ENCODE data around the gene RBM25.

The RBM25 gene

DNA sequence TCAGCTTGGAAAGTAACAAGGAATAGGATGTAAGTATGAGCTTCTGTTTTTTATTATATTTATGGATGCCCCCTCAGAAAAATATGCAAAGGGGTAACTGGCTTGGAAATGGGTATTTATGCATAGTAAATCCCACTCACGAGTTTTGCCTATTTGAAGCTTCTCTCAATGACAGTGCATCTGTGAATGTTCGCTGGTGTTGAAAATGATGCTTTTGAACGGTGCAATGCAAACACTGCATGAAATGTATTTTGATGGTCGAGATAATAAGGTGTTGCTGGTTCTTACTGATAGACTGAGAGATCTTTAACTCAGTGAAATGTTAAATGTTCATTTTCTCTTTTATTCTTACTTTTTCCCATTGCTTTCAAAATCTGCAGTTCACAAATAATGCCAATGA is 42.0 kb downstream of the RBM25 start:
- no peak overlapping the region for H3K9ac ChIP-seq
- no peaks in the 10 kb centered on the region for H3K4me1 ChIP-seq
- TF ChIP-seq Cebpa-rat (IDR thresholded peaks at IDR 0.05): no peak
- H3K27ac ChIP-seq: no peak overlapping the region
- H3K36me3 ChIP-seq: peaks cover 96% of the 10 kb centered on the region
- no peaks in the 10 kb centered on the region for H3K27me3 ChIP-seq
- H4K20me1 ChIP-seq: peaks cover 46% of the 10 kb centered on the region
- H3K4me3 ChIP-seq: no peak overlapping the region
- H3K4me2 ChIP-seq: no peak overlapping the region
- no peaks in the 10 kb centered on the region for H3K9me3 ChIP-seq

DNA sequence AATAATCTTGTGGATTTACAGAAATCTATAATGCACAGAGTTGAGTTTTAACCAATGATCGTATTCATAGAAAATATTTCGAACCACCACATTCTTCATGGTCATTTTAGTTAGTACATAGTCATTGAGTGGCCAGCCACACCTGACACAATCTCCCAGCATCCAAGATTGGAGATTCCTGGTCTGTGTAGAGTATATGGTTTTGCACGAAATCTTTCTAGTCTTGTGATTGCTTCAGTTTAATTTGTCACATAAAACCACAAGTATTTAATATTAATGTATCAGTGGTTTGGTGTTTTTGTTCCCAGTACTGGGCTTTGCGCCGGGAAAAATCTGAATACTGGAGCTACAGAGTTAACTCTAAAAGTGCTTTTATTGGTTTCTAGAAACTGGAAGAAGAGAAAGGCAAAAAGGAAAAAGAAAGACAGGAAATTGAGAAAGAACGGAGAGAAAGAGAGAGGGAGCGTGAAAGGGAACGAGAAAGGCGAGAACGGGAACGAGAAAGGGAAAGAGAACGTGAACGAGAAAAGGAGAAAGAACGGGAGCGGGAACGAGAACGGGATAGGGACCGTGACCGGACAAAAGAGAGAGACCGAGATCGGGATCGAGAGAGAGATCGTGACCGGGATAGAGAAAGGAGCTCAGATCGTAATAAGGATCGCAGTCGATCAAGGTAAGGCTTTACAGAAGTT is 44.6 kb downstream of the RBM25 start:
- Histone ChIP-seq H3K9me3 (no peaks in the 10 kb centered on the region), H4K20me1 (peaks cover 20% of the 10 kb centered on the region), H3K9ac (no peak overlapping the region), H3K4me2 (no peak overlapping the region), H3K4me1 (no peaks in the 10 kb centered on the region), H3K27ac (no peak overlapping the region), H3K27me3 (no peaks in the 10 kb centered on the region), H3K4me3 (no peak overlapping the region), H3K36me3 (peaks cover 93% of the 10 kb centered on the region)
- no peak for TF ChIP-seq Cebpa-rat (IDR thresholded peaks at IDR 0.05)

DNA sequence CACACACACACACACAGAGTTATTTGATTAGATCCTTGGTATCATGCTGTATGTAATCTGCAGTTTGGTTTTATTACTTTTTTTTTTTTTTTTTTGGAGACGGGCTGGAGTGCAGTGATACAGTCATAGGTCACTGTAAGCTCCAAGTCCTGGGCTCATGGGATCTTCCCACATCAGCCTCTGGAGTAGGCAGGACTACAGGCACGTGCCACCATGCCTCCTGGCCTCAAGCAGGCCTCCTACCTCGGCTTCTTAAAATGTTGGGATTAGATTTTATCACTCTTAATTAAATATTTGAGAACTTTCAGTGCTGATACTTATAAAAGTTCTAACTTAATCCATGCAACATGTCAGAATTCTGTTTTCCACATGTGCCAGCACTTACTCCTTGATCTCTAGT is 46.7 kb downstream of the RBM25 start:
- H3K27ac ChIP-seq: no peak overlapping the region

DNA sequence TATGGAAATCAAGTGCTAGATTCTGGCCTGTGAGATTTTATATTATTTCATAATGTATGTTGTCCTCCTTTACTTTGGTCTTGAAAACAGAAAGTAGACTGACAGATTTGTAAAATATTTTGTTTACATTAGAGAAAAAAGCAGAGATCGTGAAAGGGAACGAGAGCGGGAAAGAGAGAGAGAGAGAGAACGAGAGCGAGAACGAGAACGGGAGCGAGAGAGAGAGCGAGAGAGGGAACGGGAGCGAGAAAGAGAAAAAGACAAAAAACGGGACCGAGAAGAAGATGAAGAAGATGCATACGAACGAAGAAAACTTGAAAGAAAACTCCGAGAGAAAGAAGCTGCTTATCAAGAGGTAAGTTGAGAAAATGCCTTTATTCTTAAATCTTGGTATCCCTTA is 47.4 kb downstream of the RBM25 start:
- H3K4me1 ChIP-seq: no peaks in the 10 kb centered on the region
- H4K20me1 ChIP-seq: 0 out of 2 replicates have a peak, but pooled peaks cover 1% of the 10 kb centered on the region
- H3K27me3 ChIP-seq: no peaks in the 10 kb centered on the region
- no peak overlapping the region for H3K4me3 ChIP-seq
- H3K9ac ChIP-seq: no peak overlapping the region
- no peak overlapping the region for H3K27ac ChIP-seq
- peaks cover 93% of the 10 kb centered on the region for H3K36me3 ChIP-seq
- no peak overlapping the region for H3K4me2 ChIP-seq
- TF ChIP-seq Cebpa-rat (IDR thresholded peaks at IDR 0.05): no peak
- H3K9me3 ChIP-seq: no peaks in the 10 kb centered on the region

More for the DNA sequence above, 46.7 kb downstream of the RBM25 start:
- H3K9ac ChIP-seq: no peak overlapping the region
- no peaks in the 10 kb centered on the region for H3K4me1 ChIP-seq
- peaks cover 93% of the 10 kb centered on the region for H3K36me3 ChIP-seq
- no peak overlapping the region for H3K4me2 ChIP-seq
- H3K9me3 ChIP-seq: no peaks in the 10 kb centered on the region
- TF ChIP-seq Cebpa-rat (IDR thresholded peaks at IDR 0.05): no peak
- H3K27me3 ChIP-seq: no peaks in the 10 kb centered on the region
- no peak overlapping the region for H3K4me3 ChIP-seq
- H4K20me1 ChIP-seq: peaks cover 8% of the 10 kb centered on the region

DNA sequence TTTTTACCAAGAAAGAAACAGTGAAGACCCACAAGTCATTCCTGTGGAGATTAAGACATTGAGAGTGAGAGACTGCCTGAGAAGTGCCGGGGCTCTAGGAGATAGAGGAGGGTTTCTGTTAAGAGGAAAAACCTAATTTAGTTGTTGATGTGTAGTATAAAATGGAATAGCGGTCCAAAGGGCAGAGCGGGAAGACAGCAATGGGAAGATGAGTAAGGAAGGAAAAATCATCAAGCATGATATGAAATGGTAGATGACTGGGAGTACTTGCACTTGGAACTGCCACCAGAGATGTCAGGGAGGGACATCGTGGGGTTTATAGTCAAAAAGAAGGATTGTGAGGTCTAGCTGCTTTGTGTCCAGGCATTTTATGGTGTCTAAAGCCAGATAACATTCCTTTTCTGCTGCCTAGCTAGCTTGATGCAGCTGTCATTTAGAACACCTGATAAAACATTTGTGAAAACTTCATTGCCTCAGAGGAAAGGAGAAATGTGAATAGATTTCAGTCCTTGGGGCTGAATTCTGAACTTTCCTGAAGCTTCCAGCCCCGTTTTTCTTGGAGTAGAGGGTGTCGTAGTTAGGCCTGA is 57.8 kb downstream of the RBM25 start:
- H3K36me3 ChIP-seq: peaks cover 100% of the 10 kb centered on the region
- H3K4me3 ChIP-seq: no peak overlapping the region
- H4K20me1 ChIP-seq: peaks cover 45% of the 10 kb centered on the region
- no peaks in the 10 kb centered on the region for H3K9me3 ChIP-seq
- no peak overlapping the region for H3K4me2 ChIP-seq
- no peak overlapping the region for H3K9ac ChIP-seq
- TF ChIP-seq Cebpa-rat (IDR thresholded peaks at IDR 0.05): no peak
- H3K27ac ChIP-seq: no peak overlapping the region
- no peaks in the 10 kb centered on the region for H3K4me1 ChIP-seq
- H3K27me3 ChIP-seq: no peaks in the 10 kb centered on the region

DNA sequence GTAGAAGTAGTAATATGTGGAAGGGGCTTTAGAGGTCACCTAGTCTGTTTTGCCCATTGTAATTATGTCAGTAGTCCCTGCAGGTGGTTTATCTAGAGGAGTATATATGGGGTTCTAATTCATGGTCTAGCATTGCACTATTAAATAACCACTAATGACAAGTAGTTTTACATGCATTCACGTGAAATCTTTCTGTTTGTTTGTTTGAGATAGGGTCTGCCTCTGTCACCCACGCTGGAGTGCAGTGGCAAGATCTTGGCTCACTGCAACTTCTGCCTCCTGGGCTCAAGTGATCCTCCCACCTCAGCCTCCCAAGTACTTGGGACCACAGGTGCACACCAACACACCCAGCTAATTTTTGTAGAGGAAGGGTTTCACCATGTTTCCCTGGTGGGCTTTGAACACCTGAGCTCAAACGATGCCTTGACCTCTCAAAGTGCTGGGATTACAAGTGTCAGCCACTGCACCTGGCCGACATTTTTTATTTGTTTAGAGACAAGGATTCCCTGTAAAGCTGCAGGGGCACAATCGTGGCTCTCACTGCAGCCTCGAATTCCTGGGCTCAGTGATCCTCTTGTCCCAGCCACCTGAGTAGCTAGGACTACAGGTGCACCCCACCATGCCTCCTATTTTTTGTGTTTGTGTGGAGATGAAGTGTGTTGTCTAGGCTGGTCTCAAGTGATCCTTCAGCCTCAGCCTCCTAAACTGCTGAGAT is 66.0 kb downstream of the RBM25 start:
- TF ChIP-seq Cebpa-rat (IDR thresholded peaks at IDR 0.05): no peak
- peaks cover 3% of the 10 kb centered on the region; the same call in 1 of the 2 replicates for H4K20me1 ChIP-seq
- H3K9me3 ChIP-seq: no peaks in the 10 kb centered on the region
- H3K4me1 ChIP-seq: no peaks in the 10 kb centered on the region
- H3K27ac ChIP-seq: no peak overlapping the region
- H3K36me3 ChIP-seq: peaks cover 66% of the 10 kb centered on the region
- H3K9ac ChIP-seq: no peak overlapping the region
- no peaks in the 10 kb centered on the region for H3K27me3 ChIP-seq
- no peak overlapping the region for H3K4me2 ChIP-seq
- no peak overlapping the region for H3K4me3 ChIP-seq

DNA sequence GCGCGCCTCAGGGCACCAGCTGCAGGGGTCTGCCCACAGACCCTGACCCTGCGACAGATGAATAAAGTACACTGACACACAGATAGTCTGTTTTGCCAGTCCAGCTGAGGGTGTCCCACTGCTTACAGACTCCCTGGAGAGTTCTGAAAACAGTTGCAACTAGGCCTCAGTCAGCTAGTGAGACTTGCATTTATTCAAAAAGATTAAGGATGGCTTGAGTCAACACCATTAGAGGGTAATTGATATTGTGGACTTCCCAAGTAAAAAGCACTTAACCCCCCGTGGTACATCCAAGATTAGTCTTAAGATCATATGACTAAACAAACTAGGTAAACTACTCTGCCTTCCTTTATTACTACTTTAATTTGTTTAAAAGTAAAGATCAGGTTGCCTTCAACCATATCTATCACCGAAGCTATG is 66.8 kb downstream of the RBM25 start:
- no peaks in the 10 kb centered on the region for H3K27me3 ChIP-seq
- H3K4me3 ChIP-seq: no peak overlapping the region
- no peak overlapping the region for H3K27ac ChIP-seq
- no peak for TF ChIP-seq Cebpa-rat (IDR thresholded peaks at IDR 0.05)
- no peak overlapping the region for H3K9ac ChIP-seq
- no peak overlapping the region for H3K4me2 ChIP-seq
- no peaks in the 10 kb centered on the region for H3K4me1 ChIP-seq
- H4K20me1 ChIP-seq: no peaks in the 10 kb centered on the region
- peaks cover 57% of the 10 kb centered on the region for H3K36me3 ChIP-seq
- H3K9me3 ChIP-seq: no peaks in the 10 kb centered on the region

DNA sequence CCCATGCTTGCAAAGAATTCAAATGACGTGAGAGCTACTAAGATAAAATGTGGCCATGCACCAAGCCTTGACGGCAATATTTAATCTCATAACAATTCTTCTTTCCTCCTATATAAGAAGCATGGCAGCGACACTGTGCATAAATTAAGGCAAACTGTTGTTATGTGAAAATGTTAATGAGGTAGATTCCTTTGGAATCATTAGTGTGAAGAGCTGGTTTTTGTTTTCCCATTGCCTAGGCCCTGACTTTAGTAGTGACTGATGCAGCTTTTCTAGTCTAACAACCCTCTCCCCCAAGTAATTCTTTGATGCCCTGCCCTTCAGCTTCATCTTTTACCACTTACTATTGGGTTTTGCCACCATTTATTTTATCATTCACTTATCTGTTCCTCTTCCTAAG is 67.4 kb downstream of the RBM25 start:
- Histone ChIP-seq H3K4me3 (no peak overlapping the region), H3K27ac (no peak overlapping the region)
- no peak for TF ChIP-seq Cebpa-rat (IDR thresholded peaks at IDR 0.05)

DNA sequence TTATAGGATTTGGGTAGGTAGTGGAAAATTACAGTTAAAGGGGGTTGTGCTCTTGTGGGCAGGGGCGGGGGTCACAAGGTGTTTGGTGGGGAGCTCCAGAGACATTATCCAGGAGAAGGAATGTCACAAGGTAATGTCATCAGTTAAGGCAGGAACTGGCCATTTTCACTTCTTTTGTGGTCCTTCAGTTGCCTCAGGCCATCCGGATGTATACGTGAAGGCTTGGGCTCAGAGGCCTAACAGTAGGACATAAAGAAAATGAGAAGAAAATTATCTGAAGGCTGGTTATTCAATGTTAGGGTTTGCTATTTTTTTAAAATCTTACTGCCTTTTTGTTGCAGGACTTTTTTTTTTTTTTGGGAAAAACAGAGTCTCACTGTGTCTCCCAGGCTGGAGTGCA is 75.5 kb downstream of the RBM25 start:
- H3K4me1 ChIP-seq: peaks cover 18% of the 10 kb centered on the region
- no peak overlapping the region for H3K4me2 ChIP-seq
- no peak for TF ChIP-seq Cebpa-rat (IDR thresholded peaks at IDR 0.05)
- H3K9me3 ChIP-seq: peaks cover 21% of the 10 kb centered on the region; the same call in 1 of the 2 replicates
- H3K4me3 ChIP-seq: no peak overlapping the region
- peaks cover 9% of the 10 kb centered on the region; the same call in 1 of the 2 replicates for H4K20me1 ChIP-seq
- H3K27me3 ChIP-seq: no peaks in the 10 kb centered on the region
- H3K27ac ChIP-seq: no peak overlapping the region
- no peaks in the 10 kb centered on the region for H3K36me3 ChIP-seq
- no peak overlapping the region for H3K9ac ChIP-seq

More for the DNA sequence above, 67.4 kb downstream of the RBM25 start:
- H3K36me3 ChIP-seq: peaks cover 52% of the 10 kb centered on the region
- no peaks in the 10 kb centered on the region for H3K27me3 ChIP-seq
- H4K20me1 ChIP-seq: no peaks in the 10 kb centered on the region
- H3K9ac ChIP-seq: no peak overlapping the region
- H3K4me2 ChIP-seq: no peak overlapping the region
- H3K4me1 ChIP-seq: no peaks in the 10 kb centered on the region
- no peaks in the 10 kb centered on the region for H3K9me3 ChIP-seq

DNA sequence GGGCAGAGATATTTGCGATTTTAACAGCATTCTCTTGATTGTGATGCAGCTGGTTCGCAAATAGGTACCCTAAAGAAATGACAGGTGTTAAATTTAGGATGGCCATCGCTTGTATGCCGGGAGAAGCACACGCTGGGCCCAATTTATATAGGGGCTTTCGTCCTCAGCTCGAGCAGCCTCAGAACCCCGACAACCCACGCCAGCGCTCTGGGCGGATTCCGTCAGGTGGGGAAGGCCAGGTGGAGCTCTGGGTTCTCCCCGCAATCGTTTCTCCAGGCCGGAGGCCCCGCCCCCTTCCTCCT is 77.7 kb downstream of the RBM25 start:
- H3K36me3 ChIP-seq: no peaks in the 10 kb centered on the region
- H3K9ac ChIP-seq: peak overlapping the region; percentile 92
- H3K4me1 ChIP-seq: peaks cover 18% of the 10 kb centered on the region
- H4K20me1 ChIP-seq: peaks cover 27% of the 10 kb centered on the region; the same call in 1 of the 2 replicates
- no peaks in the 10 kb centered on the region for H3K27me3 ChIP-seq
- H3K4me3 ChIP-seq: peak overlapping the region; percentile 93
- peaks cover 21% of the 10 kb centered on the region; the same call in 1 of the 2 replicates for H3K9me3 ChIP-seq
- TF ChIP-seq Cebpa-rat (IDR thresholded peaks at IDR 0.05): no peak
- H3K27ac ChIP-seq: no peak overlapping the region; the same call in 1 of the 2 replicates
- peak overlapping the region; percentile 85 for H3K4me2 ChIP-seq
